NT2/D1 (cell line): ENCODE results near the gene ALKBH2.

Experiments used
- YY1 ChIP-seq: IDR thresholded peaks from 2 replicates; pipeline ENCODE4 v1.6.1; 2011; ENCODE audit not compliant: insufficient read length, insufficient read depth
- ZNF274 ChIP-seq: IDR thresholded peaks from 2 replicates; pipeline ENCODE4 v1.6.1; 2011; ENCODE audit warnings: mild to moderate bottlenecking, low read depth, low read length

DNA sequence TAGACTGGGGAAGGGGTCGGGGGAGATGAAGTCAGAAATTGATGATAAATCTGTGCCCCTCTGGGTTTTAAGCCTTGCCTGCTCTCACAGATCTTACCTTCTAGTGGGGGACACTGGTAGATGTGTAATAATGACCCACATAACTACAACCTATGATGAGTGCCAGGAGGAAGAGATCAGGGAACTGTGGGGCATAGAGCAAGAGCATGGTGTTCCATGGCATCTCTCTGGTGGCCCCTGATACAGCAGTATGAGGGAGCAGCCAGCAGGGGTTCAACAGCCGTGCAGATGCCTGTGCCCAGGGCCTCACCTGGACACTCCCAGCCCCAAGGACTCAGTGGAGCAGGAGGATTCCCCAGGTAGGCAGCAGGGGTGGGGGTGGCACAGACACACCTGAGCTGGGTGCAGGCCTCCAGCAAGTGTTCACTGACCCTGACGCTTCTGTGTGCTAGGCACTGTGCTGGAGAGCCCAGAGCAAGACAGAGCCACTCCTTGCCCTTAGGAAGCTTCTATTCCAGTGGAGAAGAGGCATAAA is 28.1 kb upstream of the ALKBH2 start:
- TF ChIP-seq ZNF274 (no peak), YY1 (no peak)
